HG02852 (cell line): ENCODE results near the gene TAF3.
A peak's percentile ranks its signal among the peaks of the same experiment; 100 is the strongest.

Experiments
- ATAC-seq: cut with Tn5 transposase; IDR thresholded peaks from one replicate; pipeline ENCODE4 v1.9.1; 2021; ENCODE audit warnings: mild to moderate bottlenecking, moderate library complexity; ENCODE audit not compliant: unreplicated experiment

The TAF3 gene

GRCh38 chr10:7872041-7872442, 53.7 kb downstream of the TAF3 start:
- ATAC-seq = no peak

GRCh38 chr10:7874864-7875263, 56.6 kb downstream of the TAF3 start:
- no peak for ATAC-seq

GRCh38 chr10:7876541-7877127, 58.3 kb downstream of the TAF3 start:
- ATAC-seq = no peak

GRCh38 chr10:7881119-7881518, 62.8 kb downstream of the TAF3 start:
- ATAC-seq = no peak

- ATAC-seq = no peak
Observed at GRCh38 chr10:7886056-7886455, 67.8 kb downstream of the TAF3 start.

GRCh38 chr10:7887174-7887816, 69.0 kb downstream of the TAF3 start:
- ATAC-seq = no peak

GRCh38 chr10:7889947-7890542, 71.7 kb downstream of the TAF3 start:
- peak; percentile 80 for ATAC-seq

- no peak for ATAC-seq
Observed at GRCh38 chr10:7890781-7891180, 72.5 kb downstream of the TAF3 start.

- no peak for ATAC-seq
Observed at GRCh38 chr10:7891634-7892033, 73.3 kb downstream of the TAF3 start.

- ATAC-seq = no peak
Observed at GRCh38 chr10:7892146-7892545, 73.8 kb downstream of the TAF3 start.

GRCh38 chr10:7895699-7896090, 77.4 kb downstream of the TAF3 start:
- ATAC-seq = no peak

GRCh38 chr10:7896297-7896696, 78.0 kb downstream of the TAF3 start:
- ATAC-seq = no peak

- ATAC-seq = no peak
Observed at GRCh38 chr10:7901256-7901655, 83.0 kb downstream of the TAF3 start.

GRCh38 chr10:7902413-7902812, 84.1 kb downstream of the TAF3 start:
- ATAC-seq = no peak

GRCh38 chr10:7903851-7904250, 85.5 kb downstream of the TAF3 start:
- no peak for ATAC-seq

GRCh38 chr10:7906128-7906527, 87.8 kb downstream of the TAF3 start:
- ATAC-seq = no peak

- no peak for ATAC-seq
Observed at GRCh38 chr10:7908541-7909210, 90.4 kb downstream of the TAF3 start.

GRCh38 chr10:7913126-7913872, 95.0 kb downstream of the TAF3 start:
- ATAC-seq = no peak

- ATAC-seq = no peak
Observed at GRCh38 chr10:7915923-7916536, 97.7 kb downstream of the TAF3 start.

GRCh38 chr10:7917736-7918135, 99.4 kb downstream of the TAF3 start:
- ATAC-seq = no peak

- ATAC-seq = no peak
Observed at GRCh38 chr10:7922707-7923106, 104.4 kb downstream of the TAF3 start.
